Natural killer cell (primary cell): ENCODE data around the gene LMO7. TPM values are rescaled to one million over a fixed set of nuclear protein-coding genes. Genes with fewer than 3 reads are reported as not detected.

Experiments
- ATAC-seq, 3 donors: fragments of 150-1000 bp in 2 of 3; fragments of 200-7000 bp in 1 of 3; cut with Tn5 transposase; 1 replicate in 1 of 3; 2 replicates in 2 of 3; pipeline ENCODE4 v1.10.0; 2021; ENCODE audit warnings: mild to moderate bottlenecking in 2 of 3, moderate library complexity in 2 of 3
- DNase-seq, 2 donors: peaks; one replicate each; pipeline versions ENCODE4 v3.0.0 to v3.0.0-alpha.2; 2013 to 2021; ENCODE audit warnings: mixed read lengths in 1 of 2
- H3K27ac ChIP-seq: one replicate; pipeline ENCODE4 v1.5.1; 2013; ENCODE audit warnings: mild to moderate bottlenecking, low read length
- H3K27me3 ChIP-seq: one replicate; pipeline ENCODE4 v1.6.1; 2013; ENCODE audit warnings: low read length; ENCODE audit not compliant: control insufficient read depth, insufficient read depth
- H3K36me3 ChIP-seq: one replicate; pipeline ENCODE4 v1.6.1; 2013; ENCODE audit warnings: low read length; ENCODE audit not compliant: control insufficient read depth, insufficient read depth
- H3K4me1 ChIP-seq: one replicate; pipeline ENCODE4 v1.6.1; 2013; ENCODE audit warnings: low read length; ENCODE audit not compliant: control insufficient read depth, insufficient read depth
- H3K4me3 ChIP-seq: one replicate; pipeline ENCODE4 v1.5.1; 2013; ENCODE audit warnings: low read length
- H3K9me3 ChIP-seq: one replicate; pipeline ENCODE4 v1.6.1; 2013; ENCODE audit warnings: low read length; ENCODE audit not compliant: control insufficient read depth, insufficient read depth
- H3K27ac Mint-ChIP-seq, 2 donors: one replicate each; pipeline ENCODE4 v1.8.0; 2022; ENCODE audit warnings: mild to moderate bottlenecking in 2 of 2, mixed read lengths in 2 of 2, moderate library complexity in 1 of 2
- H3K27me3 Mint-ChIP-seq, 2 donors: one replicate each; pipeline ENCODE4 v1.8.0; 2022; ENCODE audit warnings: low read depth in 2 of 2, mixed read lengths in 2 of 2
- H3K36me3 Mint-ChIP-seq: one replicate; pipeline ENCODE4 v1.8.0; 2022; ENCODE audit warnings: mixed read lengths
- H3K4me1 Mint-ChIP-seq, 2 donors: one replicate each; pipeline ENCODE4 v1.8.0; 2022; ENCODE audit warnings: mixed read lengths in 2 of 2
- H3K4me3 Mint-ChIP-seq: one replicate; pipeline ENCODE4 v1.8.0; 2022; ENCODE audit warnings: mild to moderate bottlenecking, moderate library complexity, mixed read lengths
- H3K9me3 Mint-ChIP-seq, 2 donors: one replicate each; pipeline ENCODE4 v1.8.0; 2022; ENCODE audit warnings: mixed read lengths in 2 of 2
- CTCF ChIP-seq: fragments of 200-600 bp; IDR thresholded peaks from one replicate; pipeline ENCODE4 v1.8.0; 2022; ENCODE audit warnings: antibody characterized with exemption
- WGBS: methylation state at CpG from one replicate; pipeline ENCODE4 v1.1.7; 2013; ENCODE audit warnings: missing lambda C conversion rate; ENCODE audit not compliant: insufficient coverage; 5-methylcytosine and 5-hydroxymethylcytosine counted together
- intact Hi-C: fragments of 100-400 bp; cut with micrococcal nuclease; formaldehyde crosslinking; loops from one replicate; pipeline ENCODE4 v1.14.2; 2022
- total RNA-seq, 4 donors: library from RNA; stranded (reverse); fragments of 120-200 nt in 1 of 4; gene quantifications; one replicate each; pipeline versions ENCODE4 v1.2.3 to v1.2.4, GENCODE V29; 2013 to 2022

The LMO7 gene
- total RNA-seq, 3 donors from 2014 or later (not counting 1 experiment from before 2014, with no cell fraction given) = 5.5 to 10.4 (median 7.9) TPM

GRCh38 chr13:75902166-75903104 is 266.3 kb downstream of the LMO7 start:
- no peaks in the 10 kb centered on the region for H3K36me3 Mint-ChIP-seq
- ATAC-seq = no peak
- H3K4me3 Mint-ChIP-seq = no peak overlapping the region
- intact Hi-C loops = no loop called here
- Histone ChIP-seq H3K36me3 (no peaks in the 10 kb centered on the region), H3K27me3 (no peaks in the 10 kb centered on the region), H3K9me3 (no peaks in the 10 kb centered on the region), H3K4me3 (no peak overlapping the region), H3K4me1 (no peaks in the 10 kb centered on the region), H3K27ac (no peak overlapping the region)
- no peaks in the 10 kb centered on the region for H3K9me3 Mint-ChIP-seq
- peaks cover 0 to 5% of the 10 kb centered on the region in 2 donors for H3K27me3 Mint-ChIP-seq
- no peak overlapping the region for H3K27ac Mint-ChIP-seq
- 83% methylated on average over 8 of the region's 8 CpGs for WGBS
- H3K4me1 Mint-ChIP-seq = no peaks in the 10 kb centered on the region
- DNase-seq = no peak
- TF ChIP-seq CTCF = no peak

GRCh38 chr13:75904012-75904411 is 267.9 kb downstream of the LMO7 start:
- no peaks in the 10 kb centered on the region for H3K36me3 Mint-ChIP-seq
- no peaks in the 10 kb centered on the region for H3K9me3 Mint-ChIP-seq
- H3K4me1 Mint-ChIP-seq = no peaks in the 10 kb centered on the region
- H3K27me3 Mint-ChIP-seq = no peaks in the 10 kb centered on the region
- H3K27ac Mint-ChIP-seq = no peak overlapping the region
- no peak overlapping the region for H3K4me3 ChIP-seq
- H3K4me1 ChIP-seq = no peaks in the 10 kb centered on the region
- DNase-seq = no peak
- no peaks in the 10 kb centered on the region for H3K36me3 ChIP-seq
- 95% methylated on average over 2 of the region's 2 CpGs for WGBS
- H3K27me3 ChIP-seq = no peaks in the 10 kb centered on the region
- H3K9me3 ChIP-seq = no peaks in the 10 kb centered on the region
- no peak for ATAC-seq
- no peak overlapping the region for H3K27ac ChIP-seq
- intact Hi-C loops = no loop called here
- no peak for TF ChIP-seq CTCF
- no peak overlapping the region for H3K4me3 Mint-ChIP-seq

- WGBS = 90% methylated on average over 5 of the region's 5 CpGs
- intact Hi-C loops = no loop called here
These were observed 270.2 kb downstream of the LMO7 start for GRCh38 chr13:75906315-75906714.

More at GRCh38 chr13:75906315-75906714, 270.2 kb downstream of the LMO7 start:
- no peak overlapping the region for H3K27ac ChIP-seq
- no peak for ATAC-seq
- H3K9me3 ChIP-seq = no peaks in the 10 kb centered on the region
- Mint-ChIP-seq H3K9me3 (no peaks in the 10 kb centered on the region), H3K27ac (no peak overlapping the region), H3K4me1 (no peaks in the 10 kb centered on the region), H3K4me3 (no peak overlapping the region), H3K27me3 (no peaks in the 10 kb centered on the region), H3K36me3 (no peaks in the 10 kb centered on the region)
- H3K4me1 ChIP-seq = no peaks in the 10 kb centered on the region
- no peaks in the 10 kb centered on the region for H3K36me3 ChIP-seq
- no peak overlapping the region for H3K4me3 ChIP-seq
- H3K27me3 ChIP-seq = no peaks in the 10 kb centered on the region
- DNase-seq = no peak
- TF ChIP-seq CTCF = no peak
